Spleen (tissue), 11 donors: Measurements from ENCODE around the gene IL22RA2. TPM values are rescaled to one million over a fixed set of nuclear protein-coding genes. Genes with fewer than 3 reads are reported as not detected.
"Not testable (repeated sequence)": the region's sequence is repeated elsewhere in the genome, so short reads cannot be mapped to it uniquely, and the experiment has no call there.

Experiments used
- DNase-seq: peaks from one replicate; pipeline ENCODE4 v3.0.0-alpha.2; 2020
- H3K27ac ChIP-seq, 8 donors: fragments of 200-600 bp; sonication (generic) in 7 of 8; 1 replicate in 4 of 8; 2 replicates in 4 of 8; pipeline versions ENCODE4 v1.5.0 to v1.8.0; 2016 to 2021; ENCODE audit warnings: inconsistent platforms in 4 of 8, mild to moderate bottlenecking in 4 of 8, moderate library complexity in 1 of 8
- H3K27me3 ChIP-seq, 7 donors: fragments of 200-600 bp; sonication (generic) in 6 of 7; replicated peaks in 1 of 7; 1 replicate in 4 of 7; 2 replicates in 3 of 7; pipeline versions ENCODE4 v1.5.0 to v1.8.0; 2016 to 2021; ENCODE audit warnings: inconsistent platforms in 3 of 7, mild to moderate bottlenecking in 1 of 7
- H3K36me3 ChIP-seq, 6 donors: fragments of 200-600 bp; sonication (generic) in 5 of 6; 1 replicate in 4 of 6; 2 replicates in 2 of 6; pipeline versions ENCODE4 v1.5.0 to v1.8.0; 2016 to 2021; ENCODE audit warnings: inconsistent platforms in 2 of 6
- H3K4me1 ChIP-seq, 6 donors: fragments of 200-600 bp; sonication (generic) in 5 of 6; 1 replicate in 3 of 6; 2 replicates in 3 of 6; pipeline versions ENCODE4 v1.5.0 to v1.8.0; 2016 to 2021; ENCODE audit warnings: inconsistent platforms in 3 of 6
- H3K4me3 ChIP-seq, 8 donors: fragments of 200-600 bp; sonication (generic) in 7 of 8; 1 replicate in 4 of 8; 2 replicates in 4 of 8; pipeline versions ENCODE4 v1.5.0 to v1.8.0; 2016 to 2021; ENCODE audit warnings: inconsistent platforms in 4 of 8, mild to moderate bottlenecking in 4 of 8, moderate library complexity in 2 of 8
- H3K9me3 ChIP-seq, 8 donors: fragments of 200-600 bp; sonication (generic) in 7 of 8; 1 replicate in 4 of 8; 2 replicates in 4 of 8; pipeline versions ENCODE4 v1.5.0 to v1.8.0; 2016 to 2021; ENCODE audit warnings: inconsistent platforms in 4 of 8
- POLR2A ChIP-seq, 3 donors: fragments of 450-650 bp; IDR thresholded peaks; one replicate each; pipeline ENCODE4 v1.5.1; 2017; ENCODE audit warnings: antibody characterized with exemption in 3 of 3, mild to moderate bottlenecking in 1 of 3
- POLR2AphosphoS5 ChIP-seq, 3 donors: sonication (generic); formaldehyde crosslinking; IDR thresholded peaks; one replicate each; pipeline ENCODE4 v1.5.1; 2017; ENCODE audit warnings: antibody characterized with exemption in 3 of 3
- WGBS, 5 donors: extraction: QIAGEN DNeasy Blood & Tissue Kit in 3 of 5; methylation state at CpG; one replicate each; pipeline versions ENCODE4 v1.1.5 to v1.1.7; 2013 to 2018; 5-methylcytosine and 5-hydroxymethylcytosine counted together
- intact Hi-C: fragments of 100-400 bp; cut with DNase I; formaldehyde crosslinking; loops from one replicate; pipeline ENCODE4 v1.15.0; 2023; ENCODE audit warnings: low total_unique reads
- polyA plus RNA-seq, 3 donors: library from polyadenylated mRNA; stranded (reverse); fragments of 200-250 nt; gene quantifications; one replicate each; pipeline ENCODE4 v1.2.1, GENCODE V29; 2013
- total RNA-seq, 7 donors: library from RNA; depleted of rRNA in 3 of 7; stranded (reverse); fragments of >200 nt in 3 of 7; fragmentation: NEBNext Ultra II Directional in 4 of 7; extraction: Animal tissue kit (Norgen Biotek cat#: 25700) in 4 of 7; gene quantifications; one replicate each; pipeline versions ENCODE4 v1.1.0 to v1.2.1, GENCODE V29; 2016 to 2021
- TF ChIP-seq, protein P1 (sequence below), 11 experiments: fragments of 200-600 bp in 7 of 11; fragments of 450-650 bp in 4 of 11; sonication (generic) in 4 of 11; IDR thresholded peaks in 8 of 11; conservative IDR thresholded peaks in 3 of 11; 1 replicate in 7 of 11; 2 replicates in 4 of 11; pipeline versions ENCODE4 v1.4.0 to v1.8.0; 2016 to 2021; ENCODE audit warnings: antibody characterized with exemption in 11 of 11, inconsistent platforms in 4 of 11, mild to moderate bottlenecking in 1 of 11
- donor health status: healthy with polysubstance abuse.
- donor health status: DM: no; HTN: no; CAD: no; lungs with moderate emphysema.
- donor health status: DM: no; HTN: no; CAD: no.
- donor health status: Bipolar disorder and iron deficiency.
- donor health status: healthy.
- donor health status: DM: no; HTN: no; CAD: no.
- donor health status: DM: yes; HTN: yes; CAD: no.

Gene IL22RA2
- total and polyA plus RNA-seq, 10 donors = 0.06 to 2.1 (median 0.19) TPM; not detected in 5

DNA sequence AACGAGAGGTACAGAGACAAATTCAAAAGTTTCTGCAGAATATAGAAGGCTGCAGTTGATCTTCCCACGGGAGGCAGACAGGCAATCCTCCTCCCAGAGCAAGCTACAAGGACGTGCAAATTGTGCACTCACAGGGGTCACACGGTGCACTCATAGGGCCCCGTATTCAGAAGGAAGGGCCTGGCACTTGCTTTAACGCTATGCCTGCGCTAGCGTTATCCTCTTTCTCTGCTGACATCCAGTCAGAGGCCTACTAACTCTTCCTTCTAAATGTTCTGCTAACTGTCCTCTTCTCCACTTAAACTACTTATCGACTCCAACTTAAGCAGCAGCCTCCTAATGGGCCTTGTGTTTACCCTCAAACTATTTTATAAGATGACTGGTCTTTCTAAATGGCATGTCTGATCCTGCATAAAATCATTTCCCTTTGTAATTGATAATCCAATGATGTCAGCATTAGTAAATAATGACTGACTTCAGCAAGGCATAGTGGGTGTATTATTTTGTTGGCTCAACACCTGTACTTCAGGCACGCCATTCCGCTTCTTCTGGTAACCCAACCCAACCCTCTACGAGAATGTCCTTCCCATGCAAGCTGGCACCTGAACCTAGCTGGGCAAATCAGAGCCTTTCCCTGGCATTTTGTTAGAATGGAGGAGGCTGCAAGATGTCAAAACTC lies 43.6 kb upstream of the IL22RA2 start:
- intact Hi-C loops = no loop called here
- WGBS, 5 donors = 48 to 66% (median 55%) methylated on average over 12 of the region's 12 CpGs
- Histone ChIP-seq H3K9me3 (no peaks in the 10 kb centered on the region), H3K4me1 (peaks cover 51 to 92% (median 85%) of the 10 kb centered on the region in 6 donors), H3K36me3 (peaks cover 0 to 26% (median 0%) of the 10 kb centered on the region in 6 donors), H3K27ac (peak overlapping the region; percentile 19 to 100 (median 99)), H3K4me3 (peak overlapping the region; percentile 5 to 83 (median 76)), H3K27me3 (no peaks in the 10 kb centered on the region)
- peak in 1 of 3 donors; percentile 3 for TF ChIP-seq POLR2A (IDR thresholded peaks at IDR 0.05)
- peak in 2 of 3 donors; percentile 61 to 63 for TF ChIP-seq POLR2AphosphoS5 (IDR thresholded peaks at IDR 0.05)
- TF ChIP-seq, protein P1, sequence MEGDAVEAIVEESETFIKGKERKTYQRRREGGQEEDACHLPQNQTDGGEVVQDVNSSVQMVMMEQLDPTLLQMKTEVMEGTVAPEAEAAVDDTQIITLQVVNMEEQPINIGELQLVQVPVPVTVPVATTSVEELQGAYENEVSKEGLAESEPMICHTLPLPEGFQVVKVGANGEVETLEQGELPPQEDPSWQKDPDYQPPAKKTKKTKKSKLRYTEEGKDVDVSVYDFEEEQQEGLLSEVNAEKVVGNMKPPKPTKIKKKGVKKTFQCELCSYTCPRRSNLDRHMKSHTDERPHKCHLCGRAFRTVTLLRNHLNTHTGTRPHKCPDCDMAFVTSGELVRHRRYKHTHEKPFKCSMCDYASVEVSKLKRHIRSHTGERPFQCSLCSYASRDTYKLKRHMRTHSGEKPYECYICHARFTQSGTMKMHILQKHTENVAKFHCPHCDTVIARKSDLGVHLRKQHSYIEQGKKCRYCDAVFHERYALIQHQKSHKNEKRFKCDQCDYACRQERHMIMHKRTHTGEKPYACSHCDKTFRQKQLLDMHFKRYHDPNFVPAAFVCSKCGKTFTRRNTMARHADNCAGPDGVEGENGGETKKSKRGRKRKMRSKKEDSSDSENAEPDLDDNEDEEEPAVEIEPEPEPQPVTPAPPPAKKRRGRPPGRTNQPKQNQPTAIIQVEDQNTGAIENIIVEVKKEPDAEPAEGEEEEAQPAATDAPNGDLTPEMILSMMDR (IDR thresholded peaks at IDR 0.05 in 8 of 11, conservative IDR thresholded peaks at IDR 0.05 in 3 of 11) = no peak
- DNase-seq = peak; percentile 75

GRCh38 chr6:137216106-137216505 lies 42.7 kb upstream of the IL22RA2 start:
- no peaks in the 10 kb centered on the region for H3K9me3 ChIP-seq
- H3K27ac ChIP-seq = peak overlapping the region; percentile 19 to 100 (median 99)
- no peaks in the 10 kb centered on the region for H3K27me3 ChIP-seq
- TF ChIP-seq, protein P1 (IDR thresholded peaks at IDR 0.05 in 8 of 11, conservative IDR thresholded peaks at IDR 0.05 in 3 of 11) = no peak
- no peak for TF ChIP-seq POLR2A (IDR thresholded peaks at IDR 0.05)
- TF ChIP-seq POLR2AphosphoS5 (IDR thresholded peaks at IDR 0.05) = no peak
- peak overlapping the region in 7 of 8 donors; percentile 5 to 83 (median 74) for H3K4me3 ChIP-seq
- H3K36me3 ChIP-seq = peaks cover 0 to 34% (median 0%) of the 10 kb centered on the region in 6 donors
- intact Hi-C loops = no loop called here
- no peak for DNase-seq
- H3K4me1 ChIP-seq = peaks cover 44 to 92% (median 86%) of the 10 kb centered on the region in 6 donors

GRCh38 chr6:137215630-137216029 lies 42.2 kb upstream of the IL22RA2 start:
- DNase-seq, intact Hi-C loops, H3K27me3 ChIP-seq, H3K9me3 ChIP-seq: not testable (repeated sequence)
- H3K4me1 ChIP-seq = peaks cover 43 to 92% (median 86%) of the 10 kb centered on the region in 6 donors
- peaks cover 0 to 39% (median 0%) of the 10 kb centered on the region in 6 donors for H3K36me3 ChIP-seq
- peak in 1 of 3 donors; percentile 72 for TF ChIP-seq POLR2AphosphoS5 (IDR thresholded peaks at IDR 0.05)
- H3K27ac ChIP-seq = peak overlapping the region; percentile 19 to 100 (median 99)
- peak overlapping the region in 6 of 8 donors; percentile 5 to 83 (median 76) for H3K4me3 ChIP-seq
- WGBS, 5 donors = 75 to 86% (median 80%) methylated on average over 3 of the region's 3 CpGs

- Histone ChIP-seq H3K4me3 (peak overlapping the region in 4 of 8 donors; percentile 68 to 83 (median 78)), H3K36me3 (peaks cover 0 to 45% (median 0%) of the 10 kb centered on the region in 6 donors), H3K4me1 (peaks cover 36 to 92% (median 84%) of the 10 kb centered on the region in 6 donors), H3K27ac (peak overlapping the region in 6 of 8 donors; percentile 55 to 100 (median 100)), H3K9me3 (peaks cover 0 to 3% (median under 1%) of the 10 kb centered on the region in 8 donors), H3K27me3 (no peaks in the 10 kb centered on the region)
- intact Hi-C loops = no loop called here
- TF ChIP-seq POLR2A (IDR thresholded peaks at IDR 0.05) (no peak), POLR2AphosphoS5 (IDR thresholded peaks at IDR 0.05) (no peak)
- TF ChIP-seq, protein P1 (IDR thresholded peaks at IDR 0.05 in 8 of 11, conservative IDR thresholded peaks at IDR 0.05 in 3 of 11) = no peak
- DNase-seq = no peak
- WGBS, 5 donors = 78 to 87% (median 82%) methylated on average over 3 of the region's 3 CpGs
Observed at GRCh38 chr6:137214931-137215330, 41.5 kb upstream of the IL22RA2 start.
